ENCODE results near the gene SFXN1. TPM values are rescaled to one million over a fixed set of nuclear protein-coding genes. Genes with fewer than 3 reads are reported as not detected.

The SFXN1 gene
- total RNA-seq (69.3 and 77.3 TPM in 2 replicates), polyA plus RNA-seq (55.4 and 61.7 TPM in 2 replicates), polyA minus RNA-seq (136 and 157 TPM in 2 replicates), Bru-seq, nascent RNA (percentile 83 among the genes with signal in this experiment), BruChase-seq, experiment 1, labeled RNA remaining after a 6-hour chase (percentile 84 among the genes with signal in this experiment), BruChase-seq, experiment 2, labeled RNA remaining after a 2-hour chase (percentile 85 among the genes with signal in this experiment)
- polyA plus RNA-seq (2011; cell fraction: cytosol; rRNA removed) = 73.3 and 73.5 TPM in 2 replicates
- 58.2 and 67.3 TPM in 2 replicates for polyA plus RNA-seq (2011; cell fraction: nucleus; rRNA removed)
- polyA plus RNA-seq (2012) = 41.6 and 74.0 TPM in 2 replicates
- 51.8 TPM for polyA minus RNA-seq (2011; cell fraction: cytosol; rRNA and poly(A)+ RNA removed)
- polyA minus RNA-seq (2011; cell fraction: nucleus; rRNA and poly(A)+ RNA removed) = 52.1 and 52.7 TPM in 2 replicates
- long read RNA-seq, full-length matches to known transcripts = 125 of 170 reads
- long read RNA-seq, partial matches to known transcripts = 21 of 170 reads
- long read RNA-seq, other reads (novel, unspliced or antisense) = 24 of 170 reads

- peak within 1 kb of the TSS; percentile 99 for H2AFZ ChIP-seq (ENCODE audit: low read depth, low read length)
- H3K9ac ChIP-seq (replicated peaks; ENCODE audit: extremely low read depth, insufficient read depth, low read length) = peak within 1 kb of the TSS; percentile 70
- H3K36me3 ChIP-seq (ENCODE audit: control insufficient read depth in 2 of 2, extremely low read depth in 1 of 2, insufficient read depth in 2 of 2, low read length in 2 of 2) = peaks cover 0 to 2% of the 10 kb centered on the region in 2 experiments
- ChIA-PET POLR2A (no interaction called here), CTCF (interaction anchor here (0.6 to 3.6 kb wide), 3 partner anchors 9 to 20 kb away, joined by 4 to 29 read pairs (median 4); no protein-coding TSS in a partner anchor)
- BruUV-seq (replicated peaks) = no TSS peak
- peak within 1 kb of the TSS; percentile 51 to 81 (median 80) for H3K4me3 ChIP-seq (replicated peaks in 1 of 3; ENCODE audit: insufficient read depth in 1 of 3, low read depth in 1 of 3, low read length in 3 of 3)
- no peaks in the 10 kb centered on the region for H3K9me3 ChIP-seq (replicated peaks; ENCODE audit: control insufficient read depth, insufficient read depth, low read length)
- peak within 1 kb of the TSS; percentile 6 for H3K27ac ChIP-seq (ENCODE audit: insufficient read depth, low read depth, low read length)
- FAIRE-seq (peak; percentile 68), DNase-seq (ENCODE audit: low read depth, low spot score) (peak; percentile 70)
- H3K27me3 ChIP-seq (ENCODE audit: control insufficient read depth in 2 of 2, insufficient read depth in 2 of 2, low read length in 2 of 2) = peaks cover 0 to 3% of the 10 kb centered on the region in 2 experiments
- H3K4me1 ChIP-seq (ENCODE audit: control insufficient read depth, extremely low read depth, insufficient read depth, low read length) = peaks cover 17% of the 10 kb centered on the region
- no peaks in the 10 kb centered on the region for H4K20me1 ChIP-seq (replicated peaks; ENCODE audit: control insufficient read depth, extremely low read depth, insufficient read depth, low read length)
- no peaks in the 10 kb centered on the region for H3K9me1 ChIP-seq (replicated peaks; ENCODE audit: control insufficient read depth, extremely low read depth, insufficient read depth, low read length)
- TF ChIP-seq POLR2AphosphoS5 (IDR thresholded peaks at IDR 0.05; ENCODE audit: insufficient read depth, low read depth, low read length) = peak; percentile 75
- TF ChIP-seq, protein P1, sequence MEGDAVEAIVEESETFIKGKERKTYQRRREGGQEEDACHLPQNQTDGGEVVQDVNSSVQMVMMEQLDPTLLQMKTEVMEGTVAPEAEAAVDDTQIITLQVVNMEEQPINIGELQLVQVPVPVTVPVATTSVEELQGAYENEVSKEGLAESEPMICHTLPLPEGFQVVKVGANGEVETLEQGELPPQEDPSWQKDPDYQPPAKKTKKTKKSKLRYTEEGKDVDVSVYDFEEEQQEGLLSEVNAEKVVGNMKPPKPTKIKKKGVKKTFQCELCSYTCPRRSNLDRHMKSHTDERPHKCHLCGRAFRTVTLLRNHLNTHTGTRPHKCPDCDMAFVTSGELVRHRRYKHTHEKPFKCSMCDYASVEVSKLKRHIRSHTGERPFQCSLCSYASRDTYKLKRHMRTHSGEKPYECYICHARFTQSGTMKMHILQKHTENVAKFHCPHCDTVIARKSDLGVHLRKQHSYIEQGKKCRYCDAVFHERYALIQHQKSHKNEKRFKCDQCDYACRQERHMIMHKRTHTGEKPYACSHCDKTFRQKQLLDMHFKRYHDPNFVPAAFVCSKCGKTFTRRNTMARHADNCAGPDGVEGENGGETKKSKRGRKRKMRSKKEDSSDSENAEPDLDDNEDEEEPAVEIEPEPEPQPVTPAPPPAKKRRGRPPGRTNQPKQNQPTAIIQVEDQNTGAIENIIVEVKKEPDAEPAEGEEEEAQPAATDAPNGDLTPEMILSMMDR (IDR thresholded peaks at IDR 0.05; ENCODE audit: extremely low read depth in 1 of 2, insufficient read depth in 1 of 2, low read depth in 1 of 2, low read length in 2 of 2) = no peak
- TF ChIP-seq MYC (IDR thresholded peaks at IDR 0.05; ENCODE audit: low read depth, low read length) = no peak
- TF ChIP-seq JUN (IDR thresholded peaks at IDR 0.05; ENCODE audit: borderline replicate concordance, insufficient read depth, insufficient read length, low read depth) = no peak
- TF ChIP-seq FOS (IDR thresholded peaks at IDR 0.05; ENCODE audit: borderline replicate concordance, insufficient read depth, low read length) = no peak
- TF ChIP-seq MAX (IDR thresholded peaks at IDR 0.05; ENCODE audit: insufficient read depth, insufficient read length) = no peak
- no peak for TF ChIP-seq GATA2 (IDR thresholded peaks at IDR 0.05; ENCODE audit: insufficient read depth, insufficient read length, low read depth, low read length)
- no peak for TF ChIP-seq EZH2 (IDR thresholded peaks at IDR 0.05; ENCODE audit: borderline replicate concordance, low read depth, low read length, severe bottlenecking)
- TF ChIP-seq POLR2A (IDR thresholded peaks at IDR 0.05; ENCODE audit: low read depth, low read length) = peak; percentile 61
- H3K4me2 ChIP-seq (ENCODE audit: insufficient read depth, low read length) = peak within 1 kb of the TSS; percentile 93
- dilution Hi-C loops (cut with MboI; ENCODE audit: extremely low pct_ligation_motif_present, low sequenced_read_pairs) (no loop called here), intact Hi-C loops (cut with micrococcal nuclease) (loop anchor here (2.0 kb wide), 1 partner anchor 56 kb away; no protein-coding TSS in a partner anchor)
- peaks cover 47% of the 10 kb centered on the region for H3K79me2 ChIP-seq (ENCODE audit: control insufficient read depth, insufficient read depth, low read length)
These were observed at the start of gene SFXN1 for GRCh38 chr5:175478384-175479124. TSS of gene SFXN1 (plus strand) at chr5:175478560. CDS start at chr5:175492104, 13,544 bp downstream.
